ENCODE measurements around the gene WRAP73.
"Not testable (repeated sequence)": the region's sequence is repeated elsewhere in the genome, so short reads cannot be mapped to it uniquely, and the experiment has no call there.

Gene WRAP73

DNA sequence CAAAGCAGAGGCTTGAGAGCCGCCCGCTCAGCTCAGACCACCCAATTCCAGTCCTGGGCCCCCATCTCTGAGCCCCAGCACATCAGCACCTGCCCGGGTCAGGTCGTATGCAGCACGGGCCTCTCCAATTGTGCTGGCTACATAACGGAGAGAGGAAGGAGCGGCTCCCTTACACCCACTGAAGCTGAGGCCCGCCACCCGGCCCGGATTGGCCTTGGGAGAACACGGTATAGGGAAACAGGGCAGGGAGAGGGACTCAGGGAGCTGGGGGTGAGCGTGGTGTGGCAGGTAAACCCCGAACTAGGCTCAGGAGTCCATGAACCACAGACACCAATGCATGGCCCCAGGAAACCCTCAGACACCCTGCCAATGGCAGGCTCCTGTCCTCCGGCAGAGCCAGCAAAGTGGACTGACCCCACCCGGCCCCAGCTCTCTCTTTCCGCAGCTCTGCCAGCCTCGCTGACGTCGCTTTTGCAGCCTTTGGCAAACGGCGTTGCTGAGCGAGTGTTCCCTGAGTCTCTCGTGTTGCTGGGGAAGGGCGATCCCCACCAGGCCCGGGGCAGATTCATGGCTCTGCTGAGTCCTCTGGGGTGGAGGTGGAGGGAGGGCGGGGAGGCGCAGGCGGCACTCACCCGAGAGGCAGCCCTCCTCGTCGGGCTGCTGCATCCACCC is 55.1 kb downstream of the WRAP73 start:
- DNase-seq: no peak

DNA sequence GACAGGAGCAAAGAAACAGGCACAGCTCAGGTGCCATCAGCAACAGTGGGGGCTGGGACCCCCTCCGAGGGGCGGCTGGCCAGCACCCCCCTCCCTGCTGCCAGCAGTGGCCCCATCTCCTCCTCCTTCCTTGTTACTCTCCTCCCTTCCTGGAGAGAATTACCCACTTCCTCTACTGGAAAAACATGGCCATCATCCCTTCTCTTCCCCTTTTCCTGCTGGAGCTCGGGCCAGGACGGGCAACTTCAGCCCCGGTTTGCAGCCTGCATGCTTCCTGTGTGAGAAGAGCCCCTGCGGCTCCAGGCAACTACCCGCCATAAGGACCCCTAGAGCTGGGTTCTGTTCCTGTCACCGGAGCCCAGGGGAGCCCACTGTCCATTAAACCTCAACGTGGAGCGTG is 56.2 kb downstream of the WRAP73 start:
- no peak for DNase-seq

DNA sequence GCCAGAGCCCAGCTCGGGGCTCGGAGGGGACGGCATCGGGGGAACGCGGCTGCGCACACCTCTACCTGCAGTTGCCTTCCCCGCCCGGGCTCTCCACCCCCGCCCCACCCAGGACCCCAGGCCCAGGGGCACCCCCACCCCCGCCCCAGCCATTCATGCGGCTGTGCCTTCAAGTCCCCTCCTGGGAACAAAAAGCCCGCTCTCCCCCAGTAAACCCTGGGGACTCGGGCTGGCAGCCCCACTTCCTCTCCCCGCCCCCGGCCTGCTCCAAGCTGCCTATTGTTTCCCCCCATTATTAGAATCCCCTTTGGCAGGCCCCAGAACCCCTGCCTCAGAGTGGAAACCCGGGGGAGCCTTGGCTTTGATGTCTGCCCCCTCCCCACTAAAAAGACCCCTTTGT is 56.6 kb downstream of the WRAP73 start:
- DNase-seq: no peak

DNA sequence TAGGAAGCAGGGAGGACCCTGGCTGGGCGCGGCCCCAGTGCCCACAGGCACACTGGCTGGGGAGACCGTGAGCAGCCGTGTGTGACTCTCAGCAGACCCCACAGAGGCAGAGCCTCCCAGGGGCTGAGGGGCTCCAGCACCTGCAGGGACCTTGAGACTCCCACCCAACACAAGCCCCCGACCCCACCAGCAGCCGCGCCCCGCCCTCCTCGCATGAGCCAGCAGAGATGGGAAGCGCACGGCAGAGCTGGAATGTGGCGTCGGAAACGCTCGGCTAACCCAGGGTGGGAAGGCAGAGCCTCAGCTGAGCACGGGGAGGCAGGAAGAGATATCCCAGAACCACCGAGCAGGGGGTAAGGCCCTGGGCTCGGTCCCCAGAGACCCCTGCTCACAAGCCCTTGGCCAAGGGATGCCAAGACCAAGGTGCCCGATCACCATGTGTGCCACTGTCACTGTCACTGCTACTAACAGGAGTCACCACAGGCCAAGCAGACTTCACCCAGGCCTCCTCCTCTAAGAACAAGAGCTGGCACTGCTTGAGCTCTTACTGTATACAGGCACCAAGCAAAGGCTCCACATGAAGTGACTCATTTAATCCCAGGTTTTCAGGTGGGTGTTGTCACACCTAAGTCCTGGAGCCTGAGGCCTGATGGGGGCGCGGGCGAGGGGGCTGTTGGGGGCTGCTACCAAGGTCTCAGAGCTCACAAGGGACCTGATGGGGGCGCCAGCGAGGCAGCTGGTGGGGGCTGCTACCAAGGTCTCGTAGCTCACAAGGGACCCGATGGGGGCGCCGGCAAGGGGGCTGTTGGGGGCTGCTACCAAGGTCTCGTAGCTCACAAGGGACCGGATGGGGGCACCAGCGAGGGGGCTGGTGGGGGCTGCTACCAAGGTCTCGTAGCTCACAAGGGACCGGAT is 58.7 kb downstream of the WRAP73 start:
- DNase-seq: no peak

DNA sequence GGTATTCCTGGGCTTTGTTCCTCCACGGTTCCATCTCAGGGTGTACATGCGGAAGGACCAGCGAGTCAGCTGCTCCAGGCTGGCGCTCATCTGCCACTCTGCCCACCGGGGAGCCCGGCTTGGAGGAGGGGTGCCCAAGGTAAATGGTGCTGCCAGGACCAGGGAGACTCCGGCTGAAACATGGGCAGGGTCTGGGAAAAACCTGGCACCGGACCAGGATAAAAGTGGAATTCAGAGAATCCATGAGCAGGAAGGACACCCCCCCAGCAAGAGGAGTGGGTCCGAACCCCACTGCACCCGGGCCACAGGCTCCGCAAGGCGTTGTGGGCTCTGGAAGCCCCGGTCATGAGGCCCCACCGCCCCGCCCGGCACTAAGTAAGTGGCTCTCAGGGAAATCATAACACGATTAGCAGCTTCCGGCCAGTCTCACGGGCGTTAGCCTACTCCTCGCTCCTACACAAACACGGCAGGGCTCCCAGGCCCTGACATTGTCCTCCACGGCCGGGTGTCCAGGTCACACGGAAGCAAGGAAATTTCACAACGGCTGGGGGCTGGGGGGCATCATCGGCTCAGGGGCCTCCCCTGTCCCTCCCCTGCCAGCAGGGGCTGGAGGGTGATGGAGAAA is 59.7 kb downstream of the WRAP73 start:
- DNase-seq: no peak

DNA sequence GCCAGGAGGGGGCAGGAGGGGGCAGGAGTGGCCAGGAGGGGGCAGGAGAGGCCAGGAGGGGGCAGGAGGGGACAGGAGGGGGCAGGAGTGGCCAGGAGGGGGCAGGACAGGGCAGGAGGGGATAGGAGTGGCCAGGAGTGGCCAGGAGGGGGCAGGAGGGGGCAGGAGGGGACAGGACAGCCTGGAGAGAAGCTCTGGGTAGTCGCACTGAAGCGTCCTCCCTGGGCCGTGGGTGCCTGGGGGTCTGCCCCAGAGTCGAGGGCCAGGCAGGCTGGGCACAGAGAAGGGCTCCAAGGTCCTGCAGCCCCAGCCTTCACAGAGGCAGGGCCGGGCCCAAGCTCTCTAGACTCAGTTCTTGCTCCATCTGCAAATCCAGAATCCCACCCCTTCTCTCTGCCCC is 61.5 kb downstream of the WRAP73 start:
- no peak for DNase-seq

DNA sequence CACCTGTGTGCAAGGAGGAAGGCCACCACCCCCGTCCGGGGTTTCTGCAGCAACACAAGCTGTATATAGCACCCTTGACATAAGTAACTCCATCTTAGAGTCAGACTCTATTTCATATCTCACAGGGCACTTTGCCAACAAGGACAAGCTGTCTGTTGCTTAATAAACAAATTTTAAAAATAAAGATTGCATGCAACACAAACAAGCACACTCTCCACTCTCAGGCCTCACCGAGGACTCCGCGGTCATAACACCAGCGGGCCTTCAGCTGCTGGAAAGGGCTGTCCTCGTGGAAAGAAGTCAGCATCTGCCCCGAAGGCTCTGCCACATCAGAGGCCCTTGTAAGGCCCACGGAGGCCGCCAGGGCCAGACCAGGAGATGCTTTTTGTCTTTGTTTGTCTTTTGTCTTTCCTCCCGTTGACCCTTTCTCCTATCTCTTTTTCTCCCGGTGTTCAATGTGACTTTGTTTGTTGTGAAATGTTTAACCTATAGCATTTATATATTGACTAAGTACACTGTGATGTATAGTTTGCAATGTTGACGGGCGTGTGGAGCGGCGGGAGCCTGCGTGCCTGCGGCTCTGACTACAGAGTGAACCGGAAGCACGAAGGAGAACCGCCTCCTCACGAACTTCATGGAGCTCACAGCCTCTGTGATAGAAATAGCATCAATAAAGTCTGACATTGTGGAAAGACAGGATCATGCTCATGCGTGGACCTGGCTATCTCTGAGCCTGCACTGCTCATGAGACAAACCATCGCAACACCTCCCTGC is 62.7 kb downstream of the WRAP73 start:
- DNase-seq: no peak

DNA sequence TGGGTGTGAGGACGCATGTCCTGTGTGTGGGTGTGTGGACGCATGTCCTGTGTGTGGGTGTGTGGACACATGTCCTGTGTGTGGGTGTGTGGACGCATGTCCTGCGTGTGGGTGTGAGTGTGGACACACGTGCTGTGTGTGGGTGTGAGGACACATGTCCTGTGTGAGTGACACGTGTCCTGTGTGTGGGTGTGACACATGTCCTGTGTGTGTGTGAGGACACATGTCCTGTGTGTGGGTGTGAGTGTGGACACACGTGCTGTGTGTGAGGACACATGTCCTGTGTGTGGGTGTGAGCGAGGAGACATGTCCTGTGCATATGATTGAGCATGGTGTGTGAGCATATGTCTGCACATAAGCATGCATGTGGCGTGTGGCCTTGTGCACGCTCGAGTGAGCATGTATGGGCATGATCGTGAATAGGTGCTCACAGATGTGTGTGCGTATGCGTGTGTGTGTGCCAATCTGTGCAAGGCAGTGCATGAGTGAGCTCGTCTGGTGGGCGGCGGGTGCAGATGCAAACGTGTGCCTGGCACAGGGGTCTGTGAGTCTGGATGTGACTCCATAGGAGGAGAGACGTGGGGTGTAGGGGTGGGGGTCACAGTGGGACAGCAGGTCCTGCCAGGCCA is 63.8 kb downstream of the WRAP73 start:
- no peak for DNase-seq

DNA sequence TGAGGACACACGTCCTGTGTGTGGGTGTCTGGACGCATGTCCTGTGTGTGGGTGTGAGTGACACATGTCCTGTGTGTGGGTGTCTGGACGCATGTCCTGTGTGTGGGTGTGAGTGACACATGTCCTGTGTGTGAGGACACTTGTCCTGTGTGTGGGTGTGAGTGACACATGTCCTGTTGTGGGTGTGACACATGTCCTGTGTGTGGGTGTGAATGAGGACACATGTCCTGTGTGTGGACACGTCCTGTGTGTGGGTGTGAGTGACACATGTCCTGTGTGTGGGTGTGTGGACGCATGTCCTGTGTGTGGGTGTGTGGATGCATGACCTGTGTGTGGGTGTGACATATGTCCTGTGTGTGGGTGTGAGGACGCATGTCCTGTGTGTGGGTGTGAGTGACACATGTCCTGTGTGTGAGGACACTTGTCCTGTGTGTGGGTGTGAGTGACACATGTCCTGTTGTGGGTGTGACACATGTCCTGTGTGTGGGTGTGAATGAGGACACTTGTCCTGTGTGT is 64.5 kb downstream of the WRAP73 start:
- DNase-seq: not testable (repeated sequence)

DNA sequence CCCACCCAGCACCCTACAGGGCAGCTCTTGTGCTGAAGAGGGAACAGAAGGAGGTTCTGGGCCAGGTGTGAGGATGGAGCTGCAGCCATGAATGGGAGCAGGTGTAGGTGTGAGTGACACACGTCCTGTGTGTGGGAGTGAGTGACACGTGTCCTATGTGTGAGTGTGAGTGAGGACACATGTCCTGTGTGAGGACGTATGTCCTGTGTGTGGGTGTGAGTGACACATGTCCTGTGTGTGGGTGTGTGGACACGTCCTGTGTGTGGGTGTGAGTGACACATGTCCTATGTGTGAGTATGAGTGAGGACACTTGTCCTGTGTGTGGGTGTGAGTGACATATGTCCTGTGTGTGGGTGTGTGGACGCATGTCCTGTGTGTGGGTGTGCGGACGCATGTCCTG is 65.0 kb downstream of the WRAP73 start:
- no peak for DNase-seq

DNA sequence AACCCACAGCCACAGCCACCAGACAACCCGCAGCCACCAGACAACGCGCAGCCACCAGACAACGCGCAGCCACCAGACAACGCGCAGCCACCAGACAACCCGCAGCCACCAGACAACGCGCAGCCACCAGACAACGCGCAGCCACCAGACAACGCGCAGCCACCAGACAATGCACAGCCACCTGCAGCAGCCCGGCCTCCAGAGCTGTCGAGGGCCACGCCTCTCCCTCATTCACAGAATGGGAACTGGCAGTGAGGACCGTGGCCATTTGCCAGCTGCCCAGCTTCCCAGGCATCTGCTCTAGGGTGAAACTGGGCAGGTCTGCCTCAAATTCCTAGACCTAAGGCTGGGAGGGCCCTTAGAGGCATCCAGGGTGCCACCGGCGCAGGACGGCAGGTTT is 66.2 kb downstream of the WRAP73 start:
- not testable (repeated sequence) for DNase-seq

DNA sequence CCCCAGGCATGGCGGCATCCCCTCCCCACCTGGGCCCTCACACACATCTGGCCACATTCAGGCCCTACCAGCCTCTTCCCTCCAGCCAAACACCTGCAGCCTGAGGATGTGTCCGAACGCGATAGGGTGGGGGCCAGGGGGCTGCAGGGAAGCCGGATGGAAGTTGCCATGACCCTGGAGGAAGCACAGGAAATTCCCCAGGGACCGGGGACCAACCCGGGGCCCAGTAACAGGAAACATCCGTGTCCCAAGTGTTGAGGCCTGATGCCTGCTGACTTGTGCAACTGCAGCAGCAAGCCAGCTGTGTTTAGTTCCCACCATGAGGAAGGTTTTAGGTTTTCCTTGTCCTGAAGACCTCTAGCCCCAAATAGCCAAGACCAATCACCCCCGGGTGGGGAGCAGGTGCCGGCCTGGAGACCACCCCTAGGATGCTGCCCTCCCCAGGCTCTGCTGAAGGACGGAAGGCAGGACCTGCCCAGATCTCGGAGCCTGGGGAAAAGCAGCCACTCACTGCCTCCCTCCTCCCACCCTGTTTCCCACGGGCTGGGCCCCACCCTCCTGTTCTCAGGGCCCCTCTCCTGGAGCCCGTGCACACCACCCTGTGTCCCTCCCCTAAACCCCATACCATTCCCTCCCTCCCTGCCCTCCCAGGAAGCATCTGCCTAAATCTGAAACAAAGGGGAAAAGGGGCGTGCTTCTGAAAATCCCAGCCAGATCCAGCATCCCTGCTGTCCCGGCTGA is 68.4 kb downstream of the WRAP73 start:
- no peak for DNase-seq

Data from activated effector memory CD4-positive, alpha-beta T cell treated with Interleukin-2 at 50 U/mL for 16 hours (primary cell).